Inferior parietal cortex (tissue), 1 donor: Measurements from ENCODE around the gene TICRR.

Source experiments
- DNase-seq: peaks from one replicate; pipeline ENCODE4 v3.0.0-alpha.2; 2016; ENCODE audit errors: extremely low spot score

Gene TICRR

GRCh38 chr15:89629829-89630228 lies 54.6 kb downstream of the TICRR start:
- DNase-seq = no peak

- no peak for DNase-seq
Observed at GRCh38 chr15:89630260-89630659, 55.0 kb downstream of the TICRR start.

GRCh38 chr15:89630974-89631901 lies 56.0 kb downstream of the TICRR start:
- no peak for DNase-seq

- no peak for DNase-seq
Observed at GRCh38 chr15:89631902-89632264, 56.6 kb downstream of the TICRR start.

GRCh38 chr15:89632563-89633430 lies 57.5 kb downstream of the TICRR start:
- no peak for DNase-seq

GRCh38 chr15:89633585-89633984 lies 58.3 kb downstream of the TICRR start:
- no peak for DNase-seq

GRCh38 chr15:89640245-89640644 lies 65.0 kb downstream of the TICRR start:
- no peak for DNase-seq

- DNase-seq = no peak
Observed at GRCh38 chr15:89641053-89641452, 65.8 kb downstream of the TICRR start.

- DNase-seq = no peak
Observed at GRCh38 chr15:89642106-89642505, 66.8 kb downstream of the TICRR start.

GRCh38 chr15:89645680-89646079 lies 70.4 kb downstream of the TICRR start:
- no peak for DNase-seq

GRCh38 chr15:89646416-89647141 lies 71.3 kb downstream of the TICRR start:
- no peak for DNase-seq

GRCh38 chr15:89647191-89647851 lies 72.1 kb downstream of the TICRR start:
- peak; percentile 43 for DNase-seq

GRCh38 chr15:89648106-89649012 lies 73.1 kb downstream of the TICRR start:
- DNase-seq = no peak

- DNase-seq = no peak
Observed at GRCh38 chr15:89649013-89649625, 73.8 kb downstream of the TICRR start.

- no peak for DNase-seq
Observed at GRCh38 chr15:89649716-89650115, 74.4 kb downstream of the TICRR start.

- DNase-seq = no peak
Observed at GRCh38 chr15:89652131-89652530, 76.9 kb downstream of the TICRR start.

- no peak for DNase-seq
Observed at GRCh38 chr15:89652666-89653065, 77.4 kb downstream of the TICRR start.

GRCh38 chr15:89653578-89653977 lies 78.3 kb downstream of the TICRR start:
- DNase-seq = no peak

GRCh38 chr15:89654301-89654761 lies 79.1 kb downstream of the TICRR start:
- no peak for DNase-seq
